Caki2 (cell line): ENCODE results near the gene TRMT10C. TPM values are rescaled to one million over a fixed set of nuclear protein-coding genes. Genes with fewer than 3 reads are reported as not detected.
"Not testable (repeated sequence)": the region's sequence is repeated elsewhere in the genome, so short reads cannot be mapped to it uniquely, and the experiment has no call there.

Experiments
- DNase-seq: peaks from one replicate; pipeline ENCODE4 v3.0.0-alpha.2; 2015; ENCODE audit warnings: low read depth
- in situ Hi-C: cut with HindIII; loops from 2 replicates; pipeline ENCODE4 v1.10.0; 2016; ENCODE audit warnings: low sequenced_read_pairs, low pct_unique_long_range_greater_than_20kb, mixed read lengths
- total RNA-seq: library from RNA; depleted of rRNA; stranded (reverse); fragments of >200 nt; shearing (Covaris generic); gene quantifications from 2 replicates; pipeline ENCODE4 v1.2.3, GENCODE V29; 2014; ENCODE audit warnings: low replicate concordance; rRNA removed

Gene TRMT10C
- total RNA-seq, 1 experiment from 2014 or later, result 31.7 TPM

- in situ Hi-C loops, DNase-seq: not testable (repeated sequence)
Measured at GRCh38 chr3:101605398-101605797, 43.7 kb downstream of the TRMT10C start.

GRCh38 chr3:101611023-101611422, 49.4 kb downstream of the TRMT10C start:
- no peak for DNase-seq
- in situ Hi-C loops, result no loop called here

DNA sequence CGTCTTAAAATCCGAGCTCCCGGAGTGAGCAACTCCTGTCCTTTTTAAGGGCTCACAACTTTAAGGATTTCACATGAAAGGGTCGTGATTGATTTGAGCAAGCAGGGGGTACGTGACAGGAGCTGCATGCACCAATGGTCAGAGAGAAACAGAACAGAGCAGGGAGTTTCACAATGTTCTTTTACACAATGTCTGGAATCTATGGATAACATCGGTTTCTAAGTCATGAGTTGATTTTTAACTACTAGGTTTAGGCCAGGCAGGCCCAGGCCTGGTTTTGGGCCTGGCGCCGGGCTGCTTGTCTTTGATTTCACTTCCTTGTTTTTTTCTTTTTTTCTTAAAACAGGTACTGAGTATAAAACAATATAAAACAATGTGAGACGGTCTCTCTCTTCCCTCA, 51.3 kb downstream of the TRMT10C start:
- in situ Hi-C loops, result not testable (repeated sequence)

GRCh38 chr3:101615525-101615924, 53.9 kb downstream of the TRMT10C start:
- DNase-seq, result no peak
- in situ Hi-C loops, result no loop called here

More for the DNA sequence above, 51.3 kb downstream of the TRMT10C start:
- DNase-seq, result not testable (repeated sequence)

Other genes with a start within 250 kb of the TRMT10C start
- under 0.01 TPM in 1 of 2 replicates, not detected in the other for gene IMPG2, start 241.3 kb upstream of the TRMT10C start, total RNA-seq
- 1.2 and 2.7 TPM in 2 replicates for gene SENP7, start 48.7 kb upstream of the TRMT10C start, total RNA-seq
- 52.2 and 74.8 TPM in 2 replicates for gene PCNP, start 12.3 kb downstream of the TRMT10C start, total RNA-seq
- gene ZBTB11, start 115.3 kb downstream of the TRMT10C start, total RNA-seq, result 9.4 and 9.8 TPM in 2 replicates
- gene RPL24, start 124.8 kb downstream of the TRMT10C start, total RNA-seq, result 1,078 and 1,267 TPM in 2 replicates
- gene CEP97, start 162.7 kb downstream of the TRMT10C start, total RNA-seq, result 6.1 and 6.9 TPM in 2 replicates
- 38.5 and 44.6 TPM in 2 replicates for gene NXPE3, start 217.3 kb downstream of the TRMT10C start, total RNA-seq